Cardiac muscle cell (in vitro differentiated cells and primary cell): Measurements from ENCODE around the gene BCL10. TPM values are rescaled to one million over a fixed set of nuclear protein-coding genes. Genes with fewer than 3 reads are reported as not detected.

Experiments
- DNase-seq, 2 donors: peaks; one replicate each; pipeline versions ENCODE4 v3.0.0 to v3.0.0-alpha.2; 2010 to 2017; ENCODE audit warnings: low read depth in 1 of 2, low spot score in 1 of 2
- H3K27ac ChIP-seq: fragments of 200-600 bp; sonication (generic); 2 replicates; pipeline ENCODE4 v1.5.1; 2016
- H3K27me3 ChIP-seq: fragments of 200-600 bp; sonication (generic); 2 replicates; pipeline ENCODE4 v1.6.0; 2016; ENCODE audit warnings: control low read depth
- H3K36me3 ChIP-seq: fragments of 200-600 bp; sonication (generic); 2 replicates; pipeline ENCODE4 v1.5.1; 2016; ENCODE audit warnings: control low read depth
- H3K4me1 ChIP-seq: fragments of 200-600 bp; sonication (generic); 2 replicates; pipeline ENCODE4 v1.8.1; 2017; ENCODE audit warnings: low read depth, mild to moderate bottlenecking, mixed run types
- H3K4me3 ChIP-seq: fragments of 200-600 bp; sonication (generic); 2 replicates; pipeline ENCODE4 v1.5.1; 2016; ENCODE audit warnings: mild to moderate bottlenecking
- H3K9me3 ChIP-seq: fragments of 200-600 bp; sonication (generic); 2 replicates; pipeline ENCODE4 v1.5.1; 2017; ENCODE audit warnings: low read depth, mild to moderate bottlenecking, control low read depth
- CTCF ChIP-seq: IDR thresholded peaks from 2 replicates; pipeline ENCODE4 v1.5.1; 2012; ENCODE audit warnings: low read depth, mild to moderate bottlenecking, low read length
- polyA plus RNA-seq: library from polyadenylated mRNA; unstranded; fragments of >200 nt; fragmentation: Nextera tagmentation; extraction: Ambion mirVana; gene quantifications from 2 replicates; pipeline ENCODE4 v1.2.1, GENCODE V29; 2016
- total RNA-seq: library from RNA; depleted of rRNA; stranded (reverse); fragments of >200 nt; gene quantifications from 2 replicates; pipeline ENCODE4 v1.2.3, GENCODE V29; 2016

BCL10 gene
- total and polyA plus RNA-seq, 2 experiments from 2014 or later = 11.7 to 12.8 TPM

- TF ChIP-seq CTCF = no peak
- peaks cover 9% of the 10 kb centered on the region for H3K4me1 ChIP-seq
- H3K36me3 ChIP-seq = no peaks in the 10 kb centered on the region
- H3K27me3 ChIP-seq = no peaks in the 10 kb centered on the region
- H3K27ac ChIP-seq = no peak overlapping the region
- H3K4me3 ChIP-seq = no peak overlapping the region
- DNase-seq = peak in 1 of 2 donors; percentile 58
- no peaks in the 10 kb centered on the region for H3K9me3 ChIP-seq
Measured at GRCh38 chr1:85320371-85321131, 44.1 kb upstream of the BCL10 start.

GRCh38 chr1:85319931-85320330 is 43.5 kb upstream of the BCL10 start:
- Histone ChIP-seq H3K27me3 (no peaks in the 10 kb centered on the region), H3K4me1 (peaks cover 15% of the 10 kb centered on the region), H3K36me3 (no peaks in the 10 kb centered on the region), H3K27ac (no peak overlapping the region), H3K4me3 (no peak overlapping the region), H3K9me3 (no peaks in the 10 kb centered on the region)
- peak in 1 of 2 donors; percentile 21 for DNase-seq
- TF ChIP-seq CTCF = no peak

- Histone ChIP-seq H3K4me3 (no peak overlapping the region), H3K4me1 (peaks cover 20% of the 10 kb centered on the region), H3K36me3 (no peaks in the 10 kb centered on the region), H3K27ac (no peak overlapping the region), H3K27me3 (no peaks in the 10 kb centered on the region), H3K9me3 (no peaks in the 10 kb centered on the region)
- DNase-seq = no peak
- TF ChIP-seq CTCF = no peak
Measured at GRCh38 chr1:85319491-85319890, 43.1 kb upstream of the BCL10 start.

- no peak overlapping the region for H3K27ac ChIP-seq
- no peaks in the 10 kb centered on the region for H3K9me3 ChIP-seq
- TF ChIP-seq CTCF = no peak
- H3K4me1 ChIP-seq = peaks cover 25% of the 10 kb centered on the region
- no peak for DNase-seq
- H3K36me3 ChIP-seq = no peaks in the 10 kb centered on the region
- no peak overlapping the region for H3K4me3 ChIP-seq
- H3K27me3 ChIP-seq = no peaks in the 10 kb centered on the region
Measured at GRCh38 chr1:85318217-85318616, 41.8 kb upstream of the BCL10 start.

- Histone ChIP-seq H3K9me3 (no peaks in the 10 kb centered on the region), H3K36me3 (no peaks in the 10 kb centered on the region), H3K27ac (no peak overlapping the region), H3K27me3 (no peaks in the 10 kb centered on the region), H3K4me3 (no peak overlapping the region), H3K4me1 (peaks cover 25% of the 10 kb centered on the region)
- peak in 1 of 2 donors; percentile 41 for DNase-seq
- no peak for TF ChIP-seq CTCF
Measured at GRCh38 chr1:85317560-85317959, 41.1 kb upstream of the BCL10 start.
